ENCODE measurements around the gene BCAS1.

BCAS1 gene

DNA sequence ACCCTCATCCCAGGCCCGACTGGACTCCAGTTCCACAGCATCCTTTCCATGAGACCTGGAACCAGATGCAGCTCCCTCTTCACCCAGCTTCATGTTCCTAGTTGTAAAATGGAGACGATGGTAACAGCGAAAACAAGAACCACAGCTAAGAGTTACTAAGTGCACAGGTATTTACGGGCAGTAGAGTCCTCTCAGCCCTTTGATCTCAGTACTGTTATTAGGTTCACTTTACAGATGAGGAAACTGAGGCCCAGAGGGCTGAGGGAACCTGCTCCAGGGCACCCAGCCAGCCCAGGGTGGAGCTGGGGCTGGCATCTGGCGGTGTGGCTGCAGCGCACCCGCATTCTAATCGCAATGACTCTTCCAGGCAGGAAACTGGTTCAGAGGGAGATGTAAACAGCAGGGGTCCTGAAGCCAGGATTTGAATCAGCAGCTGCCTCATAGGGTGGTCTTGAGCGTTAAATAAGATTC lies 858 bp downstream of the BCAS1 start:
- Histone ChIP-seq H2AK5ac (ENCODE audit: low read length) (no peak overlapping the region), H3K23ac (ENCODE audit: low read length) (no peak overlapping the region), H3K36me3 (ENCODE audit: control insufficient read depth in 1 of 2, insufficient read depth in 2 of 2, low read length in 2 of 2) (no peaks in the 10 kb centered on the region), H3K9ac (ENCODE audit: low read length) (no peak overlapping the region), H3K14ac (ENCODE audit: low read length) (no peak overlapping the region), H2BK12ac (ENCODE audit: low read length) (no peak overlapping the region), H3K4ac (ENCODE audit: low read depth, low read length) (no peak overlapping the region), H4K12ac (ENCODE audit: low read depth, low read length) (no peak overlapping the region), H3K27me3 (ENCODE audit: insufficient read depth, low read length) (no peaks in the 10 kb centered on the region), H3K79me2 (ENCODE audit: control insufficient read depth, insufficient read depth, low read length, poor library complexity) (no peaks in the 10 kb centered on the region), H3K79me1 (ENCODE audit: low read length) (no peaks in the 10 kb centered on the region), H2BK5ac (ENCODE audit: low read depth, low read length, poor library complexity) (no peak overlapping the region), H3K4me2 (ENCODE audit: low read length) (no peak overlapping the region), H3K4me3 (ENCODE audit: low read depth, low read length) (no peak overlapping the region), H3K4me1 (ENCODE audit: control insufficient read depth in 1 of 2, insufficient read depth in 2 of 2, low read length in 2 of 2) (peaks cover 0 to 3% of the 10 kb centered on the region in 2 experiments), H2AFZ (ENCODE audit: insufficient read depth, low read length, poor library complexity) (no peak overlapping the region), H3K9me3 (ENCODE audit: insufficient read depth, low read depth, low read length) (no peaks in the 10 kb centered on the region), H3K18ac (ENCODE audit: low read length) (no peak overlapping the region), H2BK120ac (ENCODE audit: insufficient read depth, low read length, poor library complexity) (no peak overlapping the region), H3K27ac (ENCODE audit: low read depth, low read length) (no peak overlapping the region), H4K8ac (ENCODE audit: low read depth, low read length) (no peak overlapping the region), H4K91ac (ENCODE audit: low read depth, low read length) (no peak overlapping the region)
- no CpG with 5 or more reads among the region's 9 CpGs for WGBS (ENCODE audit: extremely low coverage, insufficient coverage, insufficient read length)
- peak in 1 of 2 donors; percentile 73 for DNase-seq

DNA sequence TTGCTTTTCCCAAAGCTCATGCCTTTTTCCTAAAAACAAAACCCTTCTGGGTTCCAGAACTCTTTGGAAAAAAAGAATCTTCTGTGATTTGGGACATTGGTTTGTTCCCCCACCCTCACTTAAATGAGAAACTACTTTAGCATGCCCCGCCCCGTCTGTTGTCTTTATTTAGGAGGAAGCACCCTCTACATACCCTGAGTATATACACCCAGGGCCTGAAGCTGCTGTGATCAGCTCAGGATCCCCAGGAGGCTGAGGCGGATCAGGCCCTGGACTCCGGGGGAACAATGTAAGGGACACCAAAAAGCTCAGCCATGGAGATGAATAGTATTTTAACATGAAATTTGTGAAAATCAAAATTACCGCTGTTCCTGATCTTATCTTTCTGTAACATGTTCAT lies 1.4 kb downstream of the BCAS1 start:
- H3K14ac ChIP-seq (ENCODE audit: low read length) = no peak overlapping the region
- H4K91ac ChIP-seq (ENCODE audit: low read depth, low read length) = no peak overlapping the region
- no peaks in the 10 kb centered on the region for H3K36me3 ChIP-seq (ENCODE audit: control insufficient read depth in 1 of 2, insufficient read depth in 2 of 2, low read length in 2 of 2)
- H3K27ac ChIP-seq (ENCODE audit: low read depth, low read length) = no peak overlapping the region
- H3K4ac ChIP-seq (ENCODE audit: low read depth, low read length) = no peak overlapping the region
- H2BK5ac ChIP-seq (ENCODE audit: low read depth, low read length, poor library complexity) = no peak overlapping the region
- no peaks in the 10 kb centered on the region for H3K79me1 ChIP-seq (ENCODE audit: low read length)
- H4K12ac ChIP-seq (ENCODE audit: low read depth, low read length) = no peak overlapping the region
- no peaks in the 10 kb centered on the region for H3K79me2 ChIP-seq (ENCODE audit: control insufficient read depth, insufficient read depth, low read length, poor library complexity)
- no peak overlapping the region for H2AFZ ChIP-seq (ENCODE audit: insufficient read depth, low read length, poor library complexity)
- H3K27me3 ChIP-seq (ENCODE audit: insufficient read depth, low read length) = no peaks in the 10 kb centered on the region
- no peak overlapping the region for H3K4me2 ChIP-seq (ENCODE audit: low read length)
- H2AK5ac ChIP-seq (ENCODE audit: low read length) = no peak overlapping the region
- no peak overlapping the region for H3K9ac ChIP-seq (ENCODE audit: low read length)
- WGBS (ENCODE audit: extremely low coverage, insufficient coverage, insufficient read length) = no CpG with 5 or more reads among the region's 5 CpGs
- H3K4me3 ChIP-seq (ENCODE audit: low read depth, low read length) = no peak overlapping the region
- H2BK12ac ChIP-seq (ENCODE audit: low read length) = no peak overlapping the region
- H3K23ac ChIP-seq (ENCODE audit: low read length) = no peak overlapping the region
- no peak for DNase-seq
- H4K8ac ChIP-seq (ENCODE audit: low read depth, low read length) = no peak overlapping the region
- no peaks in the 10 kb centered on the region for H3K9me3 ChIP-seq (ENCODE audit: insufficient read depth, low read depth, low read length)
- no peak overlapping the region for H3K18ac ChIP-seq (ENCODE audit: low read length)
- no peak overlapping the region for H2BK120ac ChIP-seq (ENCODE audit: insufficient read depth, low read length, poor library complexity)
- H3K4me1 ChIP-seq (ENCODE audit: control insufficient read depth in 1 of 2, insufficient read depth in 2 of 2, low read length in 2 of 2) = peaks cover 0 to 3% of the 10 kb centered on the region in 2 experiments

DNA sequence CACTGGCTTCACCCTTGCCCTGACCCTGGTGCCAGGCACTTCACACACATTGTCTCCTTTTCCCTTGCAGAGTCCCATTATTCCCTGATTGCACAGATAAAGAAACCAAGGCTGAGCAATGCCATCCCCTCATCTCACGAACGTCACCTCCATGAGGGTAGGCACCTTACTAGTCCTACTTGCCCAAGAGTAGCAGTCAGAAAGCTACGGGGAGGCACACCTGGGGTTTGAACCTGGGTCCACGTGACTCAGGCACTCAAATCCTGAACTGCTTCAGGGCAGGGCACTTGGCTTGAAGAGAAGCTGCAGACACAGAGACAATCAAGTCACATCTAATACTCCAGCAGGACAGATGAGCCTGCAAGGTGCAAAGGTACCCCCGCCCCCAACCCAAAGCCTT lies 1.9 kb downstream of the BCAS1 start:
- no peak for DNase-seq
- no peak overlapping the region for H3K4ac ChIP-seq (ENCODE audit: low read depth, low read length)
- H2AK5ac ChIP-seq (ENCODE audit: low read length) = no peak overlapping the region
- no peaks in the 10 kb centered on the region for H3K27me3 ChIP-seq (ENCODE audit: insufficient read depth, low read length)
- no peak overlapping the region for H3K18ac ChIP-seq (ENCODE audit: low read length)
- H2AFZ ChIP-seq (ENCODE audit: insufficient read depth, low read length, poor library complexity) = no peak overlapping the region
- H4K12ac ChIP-seq (ENCODE audit: low read depth, low read length) = no peak overlapping the region
- no CpG with 5 or more reads among the region's 5 CpGs for WGBS (ENCODE audit: extremely low coverage, insufficient coverage, insufficient read length)
- no peak overlapping the region for H2BK12ac ChIP-seq (ENCODE audit: low read length)
- H4K91ac ChIP-seq (ENCODE audit: low read depth, low read length) = no peak overlapping the region
- H3K4me1 ChIP-seq (ENCODE audit: control insufficient read depth in 1 of 2, insufficient read depth in 2 of 2, low read length in 2 of 2) = peaks cover 0 to 3% of the 10 kb centered on the region in 2 experiments
- no peak overlapping the region for H3K14ac ChIP-seq (ENCODE audit: low read length)
- H3K4me2 ChIP-seq (ENCODE audit: low read length) = no peak overlapping the region
- H3K79me2 ChIP-seq (ENCODE audit: control insufficient read depth, insufficient read depth, low read length, poor library complexity) = no peaks in the 10 kb centered on the region
- no peak overlapping the region for H3K4me3 ChIP-seq (ENCODE audit: low read depth, low read length)
- no peak overlapping the region for H2BK120ac ChIP-seq (ENCODE audit: insufficient read depth, low read length, poor library complexity)
- no peaks in the 10 kb centered on the region for H3K36me3 ChIP-seq (ENCODE audit: control insufficient read depth in 1 of 2, insufficient read depth in 2 of 2, low read length in 2 of 2)
- no peaks in the 10 kb centered on the region for H3K9me3 ChIP-seq (ENCODE audit: insufficient read depth, low read depth, low read length)
- H3K9ac ChIP-seq (ENCODE audit: low read length) = no peak overlapping the region
- H3K27ac ChIP-seq (ENCODE audit: low read depth, low read length) = no peak overlapping the region
- no peak overlapping the region for H4K8ac ChIP-seq (ENCODE audit: low read depth, low read length)
- H2BK5ac ChIP-seq (ENCODE audit: low read depth, low read length, poor library complexity) = no peak overlapping the region
- H3K79me1 ChIP-seq (ENCODE audit: low read length) = no peaks in the 10 kb centered on the region
- H3K23ac ChIP-seq (ENCODE audit: low read length) = no peak overlapping the region

DNA sequence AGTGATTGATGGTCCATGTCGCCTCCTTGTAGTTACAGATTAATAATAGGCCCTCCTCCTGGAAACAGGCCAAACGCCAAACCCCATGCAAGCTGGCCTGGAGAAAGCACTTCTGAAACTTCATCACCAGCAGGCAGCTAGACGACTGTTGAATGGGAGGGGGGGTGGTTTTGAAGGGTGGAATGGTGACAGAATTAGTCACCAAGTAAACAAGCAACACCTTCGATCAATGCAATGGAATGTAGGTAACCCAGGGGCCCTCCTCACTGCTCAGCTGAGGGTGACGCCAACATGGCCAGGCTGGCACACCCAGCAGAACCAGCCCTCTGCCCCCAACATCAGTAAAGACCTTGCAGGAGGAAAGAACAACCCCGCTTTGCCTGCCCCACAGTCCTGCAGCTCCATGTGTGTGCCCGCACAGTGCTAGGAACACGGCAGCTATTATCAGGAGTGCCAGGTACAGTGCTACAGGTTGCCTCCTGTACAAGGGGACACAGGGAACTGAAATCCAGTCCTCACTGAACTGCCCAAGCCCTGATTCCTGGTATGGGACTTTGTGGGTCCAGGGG lies 2.7 kb downstream of the BCAS1 start:
- no CpG with 5 or more reads among the region's 8 CpGs for WGBS (ENCODE audit: extremely low coverage, insufficient coverage, insufficient read length)
- H4K12ac ChIP-seq (ENCODE audit: low read depth, low read length) = no peak overlapping the region
- H3K9ac ChIP-seq (ENCODE audit: low read length) = peak overlapping the region; percentile 34
- H2BK12ac ChIP-seq (ENCODE audit: low read length) = no peak overlapping the region
- no peaks in the 10 kb centered on the region for H3K36me3 ChIP-seq (ENCODE audit: control insufficient read depth in 1 of 2, insufficient read depth in 2 of 2, low read length in 2 of 2)
- H3K14ac ChIP-seq (ENCODE audit: low read length) = no peak overlapping the region
- H2BK5ac ChIP-seq (ENCODE audit: low read depth, low read length, poor library complexity) = no peak overlapping the region
- H3K27ac ChIP-seq (ENCODE audit: low read depth, low read length) = no peak overlapping the region
- no peak overlapping the region for H2AFZ ChIP-seq (ENCODE audit: insufficient read depth, low read length, poor library complexity)
- no peak overlapping the region for H4K8ac ChIP-seq (ENCODE audit: low read depth, low read length)
- peaks cover 0 to 3% of the 10 kb centered on the region in 2 experiments for H3K4me1 ChIP-seq (ENCODE audit: control insufficient read depth in 1 of 2, insufficient read depth in 2 of 2, low read length in 2 of 2)
- no peak overlapping the region for H3K4ac ChIP-seq (ENCODE audit: low read depth, low read length)
- H3K18ac ChIP-seq (ENCODE audit: low read length) = no peak overlapping the region
- H3K27me3 ChIP-seq (ENCODE audit: insufficient read depth, low read length) = no peaks in the 10 kb centered on the region
- no peaks in the 10 kb centered on the region for H3K79me2 ChIP-seq (ENCODE audit: control insufficient read depth, insufficient read depth, low read length, poor library complexity)
- H3K4me2 ChIP-seq (ENCODE audit: low read length) = no peak overlapping the region
- H3K9me3 ChIP-seq (ENCODE audit: insufficient read depth, low read depth, low read length) = no peaks in the 10 kb centered on the region
- H2BK120ac ChIP-seq (ENCODE audit: insufficient read depth, low read length, poor library complexity) = no peak overlapping the region
- peak; percentile 21 to 49 for DNase-seq
- no peak overlapping the region for H2AK5ac ChIP-seq (ENCODE audit: low read length)
- H4K91ac ChIP-seq (ENCODE audit: low read depth, low read length) = no peak overlapping the region
- no peak overlapping the region for H3K4me3 ChIP-seq (ENCODE audit: low read depth, low read length)
- no peak overlapping the region for H3K23ac ChIP-seq (ENCODE audit: low read length)
- no peaks in the 10 kb centered on the region for H3K79me1 ChIP-seq (ENCODE audit: low read length)

Measured in trophoblast cell (in vitro differentiated cells and primary cell).